SHP77 treated with DMSO at 0.1 percent for 48 hours (cell line): ENCODE measurements around the gene MOCS3.

ENCODE experiments used
- DNase-seq: peaks from one replicate; lab custom pipeline; 2025; lab: John Stamatoyannopoulos, UW

The MOCS3 gene

DNA sequence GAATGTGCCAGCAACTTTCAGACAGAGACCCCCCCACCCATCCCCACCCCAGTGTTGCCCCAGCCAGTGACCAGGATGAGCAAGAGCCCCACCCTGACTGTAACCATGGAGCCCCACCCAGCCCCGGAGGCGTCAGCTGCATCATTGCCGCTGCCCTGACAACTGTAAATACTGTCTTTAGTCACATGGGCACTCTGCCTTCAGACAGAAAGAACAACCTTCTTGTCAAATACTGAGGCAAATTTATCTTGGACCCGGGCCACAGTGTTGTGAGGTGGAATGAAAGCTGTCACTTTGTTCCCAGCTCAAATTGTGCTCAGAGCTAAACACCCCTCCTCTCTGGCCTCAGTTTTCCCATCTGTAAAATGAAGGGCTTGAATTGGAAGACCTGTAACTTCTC, 23.7 kb downstream of the MOCS3 start:
- no peak for DNase-seq

DNA sequence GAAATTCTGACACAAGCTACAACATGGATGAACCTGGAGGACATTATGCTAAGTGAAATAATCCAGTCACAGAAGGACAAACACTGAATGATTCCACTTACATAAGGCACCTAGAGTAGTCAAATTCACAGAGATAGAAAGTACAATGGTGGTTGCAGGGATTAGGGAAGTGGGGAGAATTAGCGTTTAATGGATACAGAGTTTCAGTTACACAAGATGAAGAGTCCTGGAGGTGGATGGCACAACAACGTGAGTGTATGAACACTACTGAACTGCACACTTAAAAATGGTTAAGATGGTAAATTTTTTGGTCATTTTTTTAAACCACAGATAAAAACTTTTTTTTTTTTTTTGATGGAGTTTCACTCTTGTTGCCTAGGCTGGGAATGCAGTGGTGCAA, 24.7 kb downstream of the MOCS3 start:
- DNase-seq, result no peak

DNA sequence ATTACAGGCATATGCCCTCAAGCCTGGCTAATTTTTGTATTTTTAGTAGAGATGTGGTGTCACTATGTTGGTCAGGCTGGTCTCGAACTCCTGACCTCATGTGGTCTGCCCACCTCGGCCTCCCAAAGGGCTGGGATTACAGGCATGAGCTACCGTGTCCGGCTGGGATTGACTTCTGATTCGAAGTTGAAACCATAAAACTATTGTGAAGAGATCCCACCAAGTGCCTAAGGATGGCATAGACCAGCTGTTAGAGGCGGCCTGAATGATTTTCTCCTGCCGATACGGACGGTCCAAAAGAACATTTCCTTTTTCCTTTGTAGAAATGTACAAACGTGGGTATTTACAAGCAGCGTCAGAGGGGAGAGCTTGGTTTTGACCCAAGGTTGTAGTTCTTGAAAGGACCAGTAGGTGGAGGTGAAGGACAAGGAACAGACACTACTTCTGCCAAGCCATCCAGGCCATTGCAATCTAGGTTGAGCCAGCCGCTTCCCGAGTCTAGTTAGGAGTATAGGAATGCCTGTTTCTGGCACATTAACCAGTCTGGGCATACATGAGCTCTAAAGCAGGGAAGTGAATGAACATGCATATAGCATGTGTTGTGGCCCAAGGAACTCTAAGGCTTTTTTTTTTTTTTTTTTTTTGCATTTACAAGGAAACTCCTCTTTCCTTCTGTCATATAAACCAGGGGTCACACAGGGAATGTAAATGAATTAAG, 29.0 kb downstream of the MOCS3 start:
- DNase-seq, result peak; percentile 60

DNA sequence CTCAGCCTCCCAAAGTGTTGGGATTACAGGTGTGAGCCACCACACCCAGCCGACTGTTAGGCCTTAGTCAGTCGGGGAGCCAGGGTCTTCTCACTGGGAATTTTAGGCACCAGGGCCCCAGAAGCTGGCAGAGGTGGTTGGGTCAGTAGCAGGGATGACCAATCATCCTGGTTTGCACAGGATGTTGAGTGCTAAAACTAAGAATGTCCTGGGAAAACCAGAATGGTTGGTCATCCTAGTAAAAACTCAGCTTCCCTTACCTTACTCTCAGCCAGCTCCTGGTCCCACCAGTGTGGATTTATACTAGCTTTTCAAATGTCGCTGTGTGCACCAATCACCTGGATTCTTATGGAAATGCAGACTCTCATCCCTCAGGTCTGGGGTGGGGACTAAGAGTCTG, 32.5 kb downstream of the MOCS3 start:
- DNase-seq, result no peak

DNA sequence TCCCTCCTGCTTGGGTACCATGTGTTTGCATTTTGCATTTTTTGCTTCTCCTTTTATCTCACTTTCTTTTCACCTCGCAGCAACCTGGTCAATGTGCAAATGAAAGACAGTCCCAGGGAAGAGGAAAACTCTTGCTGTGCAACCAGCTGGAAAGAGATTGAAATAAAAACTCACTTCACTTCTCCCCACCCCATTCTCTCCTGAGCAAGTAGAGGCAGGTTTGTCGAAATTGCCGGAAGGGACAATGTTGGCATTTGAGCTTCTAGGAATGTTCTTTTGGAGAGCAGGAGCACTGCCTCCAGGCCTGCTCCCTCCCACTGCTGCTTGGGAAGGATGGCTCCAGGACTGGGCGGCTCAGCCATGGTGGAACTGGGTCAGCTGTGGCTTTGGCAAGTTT, 33.7 kb downstream of the MOCS3 start:
- no peak for DNase-seq

DNA sequence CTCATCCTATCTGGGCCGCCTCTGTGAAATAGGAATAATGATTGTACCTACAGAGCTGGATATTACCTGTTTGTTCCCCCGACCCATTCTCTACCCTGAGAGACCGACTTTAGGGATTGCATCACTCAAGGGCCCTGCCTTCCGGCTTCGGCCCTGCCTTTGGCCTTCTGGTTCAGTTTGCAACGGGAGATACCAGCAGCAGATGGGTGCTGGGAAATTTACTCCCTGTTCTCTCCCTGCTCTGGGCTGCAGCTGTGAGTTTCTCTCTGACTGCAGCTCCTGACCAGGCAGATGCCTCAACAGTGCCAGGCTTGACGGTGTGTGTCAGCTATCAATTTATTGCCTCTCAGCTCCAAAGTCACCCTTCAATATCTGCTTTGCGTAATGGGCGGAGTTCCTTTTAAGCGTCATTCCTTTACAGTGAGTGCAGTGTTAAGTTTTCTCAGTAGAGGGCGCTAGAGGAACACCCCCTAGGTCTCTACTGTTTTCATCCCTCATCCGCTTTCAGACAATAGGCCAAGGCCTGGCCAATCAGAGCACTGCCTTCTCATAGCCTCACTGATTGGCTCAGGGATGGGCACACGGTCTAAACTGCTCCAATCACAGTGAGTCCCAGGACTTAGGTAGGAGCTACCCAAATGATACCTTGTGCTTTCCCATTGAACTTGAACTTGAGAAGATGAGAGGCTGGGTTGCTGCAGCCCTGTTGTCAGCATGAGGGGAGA, 34.3 kb downstream of the MOCS3 start:
- peak; percentile 40 for DNase-seq

DNA sequence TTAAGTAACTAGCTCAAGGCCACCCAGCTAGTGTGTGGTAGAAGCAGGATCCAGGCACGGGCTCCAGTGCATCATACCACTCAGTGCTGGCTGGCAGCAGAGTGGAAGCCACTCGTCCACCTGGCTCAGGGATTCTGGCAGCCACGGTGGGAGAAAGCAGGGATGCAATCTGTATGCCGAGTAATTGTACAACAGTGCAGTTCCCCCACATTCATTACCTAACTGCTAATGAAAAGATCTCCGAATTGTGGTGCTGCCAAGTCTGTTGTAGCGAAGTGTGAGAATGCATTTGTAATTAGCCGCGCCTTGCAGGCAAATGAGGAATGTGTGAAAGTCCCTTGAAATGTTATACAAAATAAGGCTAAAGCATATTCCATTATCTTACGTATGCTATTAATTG, 35.3 kb downstream of the MOCS3 start:
- DNase-seq, result no peak

DNA sequence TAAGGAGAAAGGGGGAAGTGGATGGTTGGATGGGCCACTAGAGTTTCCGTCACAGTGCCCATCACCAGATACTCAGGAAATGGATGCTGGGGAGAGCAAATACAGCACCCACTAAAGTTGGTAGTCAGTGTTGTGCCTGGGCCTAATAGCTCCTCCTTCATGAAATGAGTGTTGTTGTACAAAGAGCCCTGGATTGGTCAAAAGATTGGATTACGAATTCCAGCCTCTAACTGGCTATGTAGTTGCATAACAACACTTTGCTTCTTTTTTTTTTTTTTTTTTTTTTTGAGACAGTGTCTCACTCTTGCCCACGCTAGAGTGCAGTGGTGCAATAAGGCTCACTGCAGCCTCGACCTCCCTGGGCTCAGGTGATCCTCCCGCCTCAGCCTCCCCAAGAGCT, 36.9 kb downstream of the MOCS3 start:
- no peak for DNase-seq

DNA sequence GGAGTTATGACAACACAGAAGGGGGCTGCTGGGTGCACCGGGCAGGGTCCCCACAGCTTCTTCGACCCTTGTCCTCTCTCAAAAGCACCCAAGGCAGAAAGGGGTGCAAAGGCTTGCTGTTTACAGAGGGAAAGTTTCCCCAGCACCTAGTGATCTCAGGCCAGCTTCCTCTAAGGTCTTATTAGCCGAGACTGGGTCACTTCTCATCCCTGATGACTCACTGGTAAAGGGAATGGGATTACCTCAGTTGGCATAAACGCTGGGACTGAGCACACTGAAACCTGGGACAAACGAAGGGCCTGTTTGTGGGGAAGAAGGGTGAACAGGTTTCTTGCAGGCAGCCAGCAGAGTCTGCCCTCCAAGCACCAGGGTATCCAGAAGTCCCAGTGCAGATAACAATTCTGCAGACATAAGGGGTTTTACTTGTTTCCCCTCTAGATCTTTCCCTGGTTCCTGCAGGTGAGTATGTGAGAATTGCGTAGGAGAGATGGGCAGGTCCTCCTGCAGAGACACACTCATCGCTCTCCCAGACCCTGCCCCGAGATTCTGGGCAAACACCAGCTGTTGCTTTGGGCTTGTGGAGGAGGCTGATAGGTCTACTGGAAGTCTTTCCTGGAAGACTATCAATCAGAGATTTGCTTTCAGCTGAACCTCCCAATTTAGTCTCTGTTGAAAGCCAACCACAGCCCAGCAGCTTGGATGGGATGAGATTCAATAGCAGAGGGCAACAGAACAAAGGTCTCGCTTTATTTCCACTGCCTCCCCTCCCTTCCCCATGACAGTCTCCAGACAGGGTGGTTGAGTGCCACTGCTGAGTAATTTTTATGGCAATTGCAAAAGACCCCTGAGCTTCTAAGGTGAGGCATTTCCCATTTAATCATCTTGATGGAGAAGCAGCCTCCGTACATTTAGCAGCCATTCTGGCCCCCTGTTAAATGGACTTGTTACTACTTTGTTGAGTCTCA, 38.6 kb downstream of the MOCS3 start:
- DNase-seq, result no peak

DNA sequence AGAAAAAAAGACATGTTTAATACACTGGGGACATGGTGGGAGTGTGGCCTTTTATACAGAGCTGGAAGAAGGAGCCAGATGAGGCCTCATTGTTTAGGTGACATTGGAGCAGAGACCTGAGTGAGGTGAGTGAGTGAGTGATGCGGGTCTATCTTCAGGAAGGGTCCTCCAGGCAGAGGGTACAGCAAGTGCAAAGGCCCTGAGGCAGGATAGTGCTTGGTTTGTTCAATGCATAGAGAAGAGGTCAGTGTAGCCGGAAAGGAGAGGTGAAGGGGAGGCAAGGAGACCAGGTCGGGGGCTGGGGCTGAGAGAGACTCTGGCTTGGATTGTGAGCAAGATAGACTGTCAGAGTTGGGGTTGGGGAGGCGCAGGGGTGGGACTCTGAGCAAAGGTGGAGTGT, 40.7 kb downstream of the MOCS3 start:
- DNase-seq, result no peak

DNA sequence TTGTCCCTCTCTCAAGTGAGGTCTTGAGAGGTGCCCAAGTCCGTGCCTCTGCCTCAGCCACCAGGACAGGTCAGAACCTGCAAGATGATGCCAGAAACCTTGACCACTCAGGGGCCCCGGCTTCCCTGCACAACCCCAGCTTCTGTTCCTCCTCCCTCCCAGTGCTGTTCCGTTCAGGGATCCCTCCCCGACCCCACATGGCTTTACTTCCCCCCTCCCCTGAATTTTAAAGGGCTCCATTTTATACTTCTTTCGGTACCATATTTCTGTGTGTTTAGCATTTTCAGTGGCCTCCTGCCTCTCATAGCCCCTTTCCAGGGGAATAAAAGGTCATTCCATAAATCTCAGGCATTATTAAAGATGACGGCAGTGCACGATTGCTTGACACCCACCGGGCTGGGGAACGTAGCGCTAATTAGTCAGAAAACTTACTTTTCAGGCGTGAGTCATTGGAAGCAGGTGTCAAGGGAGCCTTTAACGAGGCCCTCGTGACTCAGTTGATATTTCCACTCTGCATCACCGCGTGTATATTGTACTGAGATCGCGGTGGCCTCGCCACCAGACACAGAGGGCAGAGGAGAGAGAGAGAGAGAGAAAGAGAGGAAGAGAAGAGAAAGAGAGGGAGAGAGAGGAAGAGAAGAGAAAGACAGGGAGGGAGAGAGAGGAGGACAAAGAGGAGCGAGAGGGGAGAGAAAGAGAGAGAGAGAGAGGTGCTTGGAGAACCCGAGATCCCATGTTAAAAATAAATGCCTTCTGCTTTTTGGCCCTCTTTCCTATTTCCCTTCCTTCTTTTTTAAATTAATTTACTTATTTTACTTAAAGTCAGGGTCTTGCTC, 43.0 kb downstream of the MOCS3 start:
- DNase-seq, result no peak

DNA sequence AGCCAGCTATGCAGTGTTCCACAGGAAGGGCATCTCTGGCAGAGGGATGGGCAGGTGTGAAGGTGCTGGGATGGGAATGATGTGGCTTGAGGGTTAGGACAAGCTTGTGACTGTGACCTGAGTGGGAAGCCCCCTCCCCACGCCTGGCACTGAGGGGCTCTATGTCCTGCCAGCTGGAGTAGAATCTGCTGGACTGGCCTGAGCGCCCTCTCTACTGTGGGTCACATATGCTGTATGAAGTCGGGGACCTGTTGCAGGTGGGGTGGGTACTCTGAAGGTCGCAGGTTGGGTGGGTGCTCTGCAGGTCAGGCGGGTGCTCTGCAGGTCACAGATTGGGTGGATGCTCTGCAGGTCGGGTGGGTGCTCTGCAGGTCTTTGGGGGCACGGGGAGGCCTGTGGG, 44.0 kb downstream of the MOCS3 start:
- no peak for DNase-seq

DNA sequence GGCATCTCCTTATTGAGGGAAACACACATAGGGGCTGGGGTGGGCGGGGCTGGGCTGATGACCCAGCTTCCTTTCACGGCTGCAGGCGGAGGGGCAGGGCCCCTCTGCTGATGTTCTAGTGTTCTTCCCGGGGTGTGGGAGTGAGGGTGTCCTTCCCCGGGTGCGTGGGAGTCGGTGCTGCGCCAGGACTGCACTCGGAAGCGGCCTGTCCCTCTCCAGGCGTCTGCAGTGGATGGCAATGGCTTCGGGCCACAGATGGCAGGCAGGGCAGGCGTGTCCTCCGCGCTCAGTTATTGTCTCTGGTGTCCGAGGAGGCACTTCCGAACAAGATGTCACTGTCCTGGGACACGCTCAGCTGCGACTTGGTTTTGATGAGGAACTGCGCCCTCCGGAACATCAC, 45.1 kb downstream of the MOCS3 start:
- no peak for DNase-seq

DNA sequence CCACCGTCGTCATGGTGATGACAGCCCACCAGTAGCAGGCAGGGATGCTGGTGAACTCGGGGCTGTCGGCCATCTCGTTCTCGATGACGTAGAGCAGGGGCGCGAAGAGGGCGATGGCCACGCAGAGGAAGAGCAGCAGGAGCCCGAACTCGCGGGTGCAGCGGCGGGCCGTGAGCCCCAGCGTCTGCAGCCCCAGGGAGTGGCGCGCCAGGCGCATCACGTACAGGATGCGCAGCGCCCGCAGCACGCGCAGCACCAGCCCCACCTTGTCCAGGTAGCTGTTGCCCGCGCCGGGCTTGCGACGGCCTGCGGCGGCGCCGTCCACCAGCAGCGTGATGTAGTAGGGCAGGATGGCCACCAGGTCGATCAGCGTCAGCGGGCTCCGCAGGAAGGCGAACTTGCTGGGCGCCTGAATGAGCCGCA, 45.7 kb downstream of the MOCS3 start:
- DNase-seq, result no peak

DNA sequence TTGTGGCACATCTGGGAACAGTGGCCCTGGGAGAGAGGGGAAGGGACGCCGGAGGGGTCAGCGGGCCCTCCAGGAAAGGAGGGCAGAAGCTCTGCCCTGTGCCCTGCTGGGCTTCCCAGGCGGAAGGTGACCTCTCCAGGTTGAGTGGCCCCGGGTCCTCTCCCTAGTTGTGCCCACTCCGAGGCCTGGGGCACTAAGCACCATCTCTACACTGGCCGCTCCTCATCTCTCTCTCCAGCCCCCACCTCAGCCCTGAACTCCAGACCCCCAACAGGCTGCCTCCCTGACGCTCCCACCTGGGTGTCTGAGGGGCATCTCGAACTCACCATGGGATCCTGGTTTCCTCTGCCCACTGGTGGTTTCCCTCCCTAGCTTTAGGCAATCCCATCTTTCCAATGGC, 46.2 kb downstream of the MOCS3 start:
- DNase-seq, result no peak

DNA sequence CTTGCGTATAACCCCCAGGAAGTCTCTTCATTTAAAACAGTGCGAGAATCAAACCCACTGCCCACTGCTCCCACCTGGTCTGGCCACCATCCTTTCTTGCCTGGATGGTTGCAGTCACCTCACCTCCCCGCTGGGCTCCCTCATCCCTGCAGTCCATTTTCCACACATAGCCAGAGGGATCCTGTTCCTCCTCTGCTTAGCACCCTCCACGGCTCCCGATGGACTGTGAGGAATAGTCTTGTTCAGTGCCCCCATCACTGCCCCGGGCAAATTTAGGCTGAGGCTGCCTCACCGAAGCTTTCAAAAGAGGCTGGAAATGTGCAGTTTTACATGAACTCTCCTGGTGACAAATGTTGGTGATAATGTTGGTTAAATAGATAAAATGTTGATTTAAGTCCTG, 46.6 kb downstream of the MOCS3 start:
- no peak for DNase-seq

DNA sequence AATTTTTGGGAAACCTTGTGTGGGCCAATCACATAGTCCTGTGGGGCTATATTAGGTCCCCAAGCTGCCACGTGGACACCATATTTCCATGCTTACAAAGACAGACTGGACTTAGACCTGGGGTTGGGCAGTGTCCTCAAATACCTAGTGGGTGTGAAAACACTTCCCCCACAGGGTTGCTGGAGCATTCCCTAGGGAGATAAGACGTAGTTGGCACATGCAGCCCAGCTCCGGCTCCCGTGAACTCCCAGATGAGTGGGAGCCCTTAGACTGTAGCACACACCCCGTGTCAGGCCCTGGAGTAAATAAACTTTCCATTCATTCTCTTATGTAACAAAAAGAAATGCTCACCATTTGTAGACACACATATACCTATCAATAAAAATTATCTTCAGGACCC, 50.1 kb downstream of the MOCS3 start:
- DNase-seq, result no peak

DNA sequence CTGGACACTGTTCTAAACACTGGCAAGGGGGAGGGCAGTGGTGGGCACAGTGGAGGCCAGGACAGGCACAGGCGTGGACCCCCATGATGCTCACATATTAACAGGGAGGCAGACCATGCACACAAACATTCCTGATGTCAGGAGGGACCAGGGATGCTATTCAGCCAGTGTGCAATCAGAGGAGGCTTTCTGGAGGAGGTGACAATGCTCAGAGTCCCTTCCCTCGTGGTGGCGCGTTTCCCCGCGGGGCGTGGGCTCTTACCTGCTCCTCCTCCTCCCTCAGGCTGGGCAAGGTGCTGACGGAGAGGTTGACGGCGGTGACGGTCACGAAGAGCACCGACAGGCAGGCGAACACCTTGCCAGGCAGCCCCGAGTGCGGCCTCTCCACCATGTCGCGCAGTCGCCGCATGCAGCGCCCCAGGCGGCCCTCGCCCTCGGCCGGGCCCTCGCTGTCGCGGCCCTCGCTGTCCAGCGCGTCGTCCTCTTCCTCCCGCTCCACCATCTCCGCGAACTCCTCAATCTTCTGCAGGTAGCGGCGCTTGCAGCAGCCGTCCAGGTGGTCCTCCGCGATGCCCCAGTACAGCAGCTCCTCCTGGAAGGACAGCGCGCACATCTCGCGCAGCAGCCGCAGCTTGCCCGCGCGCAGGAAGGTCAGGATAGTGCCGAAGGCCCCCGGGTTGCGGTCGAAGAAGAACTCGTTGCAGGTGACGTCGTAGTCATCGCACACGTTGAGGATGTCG, 50.9 kb downstream of the MOCS3 start:
- no peak for DNase-seq

DNA sequence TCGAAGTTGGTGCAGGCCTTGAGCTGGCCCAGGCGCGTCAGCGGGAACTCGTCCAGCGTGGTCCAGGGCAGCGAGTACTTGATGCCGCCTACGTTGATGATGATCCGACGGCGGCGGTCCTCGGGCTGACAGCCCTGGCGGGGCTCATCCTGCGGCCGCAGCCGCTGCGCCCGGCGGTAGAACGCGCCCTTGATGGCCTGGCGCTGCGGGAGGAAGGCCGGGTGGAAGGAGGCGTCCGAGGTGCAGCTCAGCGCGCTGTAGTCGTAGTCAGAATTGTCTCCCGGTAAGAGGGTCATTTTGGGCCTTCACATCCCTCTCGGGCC, 51.4 kb downstream of the MOCS3 start:
- DNase-seq, result no peak

DNA sequence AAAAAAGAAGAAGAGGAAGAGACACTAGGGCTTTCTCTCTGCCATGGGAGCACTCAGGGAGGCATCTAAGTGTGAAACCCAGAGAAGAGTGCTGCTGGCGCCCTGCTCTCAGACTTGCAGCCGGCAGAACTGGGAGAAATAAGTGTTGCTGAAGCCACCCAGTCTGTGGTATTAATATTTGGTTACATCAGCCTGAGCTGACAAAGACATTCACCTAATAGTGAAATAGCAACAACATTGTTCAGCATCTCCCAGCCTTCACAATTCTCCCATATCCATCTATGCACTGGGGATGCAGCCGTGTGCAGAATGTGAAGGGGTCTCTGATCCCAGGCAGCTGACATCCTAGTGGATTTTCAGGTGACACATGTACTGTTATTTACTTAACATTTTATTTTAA, 52.3 kb downstream of the MOCS3 start:
- DNase-seq, result no peak

DNA sequence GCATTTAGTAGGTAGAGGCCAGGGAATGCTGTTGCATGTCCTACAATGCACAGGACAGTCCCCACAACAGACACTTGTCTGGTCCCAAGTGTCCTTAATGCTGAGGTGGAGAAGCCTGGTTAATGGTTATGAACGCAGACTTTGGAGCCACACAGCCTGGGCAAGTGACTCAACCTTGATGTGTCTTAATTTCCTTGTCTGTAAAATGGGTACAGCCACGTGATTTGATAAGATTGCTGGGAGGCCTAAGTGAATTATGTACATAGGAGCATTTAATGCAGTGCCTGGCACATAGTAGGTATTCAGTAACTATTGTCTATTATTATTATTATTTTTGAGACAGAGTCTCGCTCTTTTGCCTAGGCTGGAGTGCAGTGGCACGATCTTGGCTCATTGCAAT, 52.9 kb downstream of the MOCS3 start:
- DNase-seq, result no peak
